HG03060 (cell line): ENCODE results near the gene SYT3.

Experiments used
- ATAC-seq: cut with Tn5 transposase; IDR thresholded peaks from one replicate; pipeline ENCODE4 v1.9.1; 2021; ENCODE audit warnings: low read depth, moderate number of reproducible peaks; ENCODE audit not compliant: unreplicated experiment

SYT3 gene

DNA sequence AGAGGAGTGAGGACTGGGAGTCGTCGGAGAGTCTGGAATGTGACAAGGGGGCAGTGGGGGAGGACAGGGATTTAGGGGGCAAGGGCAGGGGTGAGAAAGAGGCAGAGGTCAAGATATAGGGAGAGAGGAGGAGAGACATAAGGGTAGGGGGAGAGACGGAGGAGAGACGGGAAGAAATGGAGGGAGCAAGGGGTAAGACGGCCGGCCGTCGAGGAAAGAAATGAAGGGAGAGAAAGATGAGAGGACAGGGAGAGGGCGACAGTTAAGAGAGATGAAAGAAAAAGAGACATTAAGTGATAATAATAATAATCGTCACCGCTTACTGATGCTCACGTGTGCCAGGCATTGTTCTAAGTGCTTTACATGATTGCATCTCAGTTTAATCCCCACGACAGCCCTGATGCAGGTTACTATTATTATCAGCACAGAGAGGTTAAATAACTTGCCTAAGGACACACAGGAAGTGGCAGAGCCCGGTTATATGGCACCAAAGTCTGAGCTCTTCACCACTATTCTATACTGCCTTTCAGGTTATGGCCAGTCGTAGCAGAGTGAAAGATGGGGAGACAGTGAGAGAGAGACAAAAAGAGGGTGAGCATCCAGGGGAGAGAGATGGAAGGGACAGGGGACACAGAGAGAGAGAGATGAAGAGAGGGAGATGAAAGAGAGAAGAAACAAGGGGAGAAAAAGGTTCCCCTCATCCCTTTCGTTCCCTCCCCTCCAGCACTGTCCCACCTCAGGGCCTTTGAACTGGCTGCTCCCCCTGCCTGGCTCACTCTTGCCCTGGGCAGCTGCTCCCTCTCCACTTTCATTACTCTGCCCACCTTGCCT, 23.2 kb upstream of the SYT3 start:
- no peak for ATAC-seq

DNA sequence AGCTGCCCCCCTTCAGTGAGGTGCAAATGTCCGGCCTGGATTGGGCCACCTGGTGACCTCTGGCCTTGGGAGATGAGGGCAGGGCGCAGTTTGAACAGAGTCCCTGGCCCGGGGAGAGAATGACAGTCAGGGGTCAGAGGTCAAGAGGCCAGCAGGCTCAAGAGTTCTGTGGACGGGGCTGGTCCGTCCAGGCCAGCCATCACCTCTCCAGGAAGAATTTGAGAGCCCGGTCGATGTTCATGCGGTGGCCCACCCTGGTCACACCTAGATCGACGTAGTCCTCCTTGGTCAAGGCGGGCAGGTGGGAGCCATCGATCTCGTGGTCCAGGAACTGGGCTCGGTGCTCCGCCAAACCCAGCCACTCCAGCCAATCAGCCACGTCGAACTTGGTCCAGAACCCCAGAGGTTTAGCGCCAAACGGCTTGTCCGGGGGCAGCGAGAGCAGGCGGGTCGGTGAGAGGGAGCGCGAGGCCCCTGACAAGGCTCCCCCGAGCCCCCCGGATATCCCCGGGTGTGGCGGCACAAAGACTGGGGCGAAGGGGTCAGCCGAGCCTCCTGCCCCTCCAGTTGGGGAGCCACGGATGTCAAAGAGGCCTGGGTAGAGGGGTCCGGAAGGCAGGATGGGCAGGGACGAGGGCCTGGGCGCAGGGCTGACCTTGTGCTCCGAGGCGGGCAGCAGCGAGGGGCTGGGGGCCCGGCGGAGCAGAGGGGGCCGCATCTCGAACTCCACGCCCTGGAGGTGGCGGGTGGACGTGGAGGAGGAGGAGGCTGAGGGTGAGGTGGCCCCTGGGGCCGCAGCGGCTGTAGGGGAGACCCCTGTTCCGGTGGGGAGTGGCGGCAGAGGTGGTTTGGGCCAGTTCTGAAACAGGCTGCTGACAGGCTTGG, 22.3 kb upstream of the SYT3 start:
- ATAC-seq: no peak

DNA sequence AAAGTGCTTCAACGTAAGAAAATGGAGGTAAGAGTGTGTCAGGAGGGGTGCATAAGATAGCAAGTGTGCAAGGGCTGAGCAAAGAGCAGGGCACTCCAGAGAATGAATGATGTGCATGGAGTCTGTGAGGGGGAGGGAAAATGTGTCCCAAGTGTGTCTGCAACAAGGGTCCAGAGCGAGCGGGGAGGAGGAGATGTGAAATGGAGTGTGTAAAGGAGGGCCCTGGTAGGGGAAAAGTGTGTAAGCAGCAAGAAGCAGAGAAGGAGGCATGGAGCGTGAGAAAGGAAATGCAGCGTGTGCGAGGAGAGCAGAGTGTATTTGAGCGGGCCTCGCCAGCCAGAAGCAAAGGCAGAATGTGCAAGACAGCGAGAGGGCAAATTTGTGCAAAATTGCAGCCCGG, 21.3 kb upstream of the SYT3 start:
- ATAC-seq: no peak

DNA sequence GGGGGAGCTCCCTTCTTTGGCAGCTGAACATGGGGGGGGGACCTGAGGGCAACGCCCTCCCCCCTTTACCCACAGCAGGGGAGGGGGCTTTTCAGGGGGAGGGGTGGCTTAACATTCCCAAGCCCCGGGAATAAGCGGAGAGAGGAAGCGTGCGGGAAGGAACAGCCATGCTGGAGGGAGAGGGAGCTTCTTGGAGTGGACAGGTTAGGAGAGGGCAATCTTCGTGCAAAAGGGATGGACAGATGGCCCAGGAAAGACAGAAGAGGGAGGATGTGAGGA, 20.3 kb upstream of the SYT3 start:
- no peak for ATAC-seq

DNA sequence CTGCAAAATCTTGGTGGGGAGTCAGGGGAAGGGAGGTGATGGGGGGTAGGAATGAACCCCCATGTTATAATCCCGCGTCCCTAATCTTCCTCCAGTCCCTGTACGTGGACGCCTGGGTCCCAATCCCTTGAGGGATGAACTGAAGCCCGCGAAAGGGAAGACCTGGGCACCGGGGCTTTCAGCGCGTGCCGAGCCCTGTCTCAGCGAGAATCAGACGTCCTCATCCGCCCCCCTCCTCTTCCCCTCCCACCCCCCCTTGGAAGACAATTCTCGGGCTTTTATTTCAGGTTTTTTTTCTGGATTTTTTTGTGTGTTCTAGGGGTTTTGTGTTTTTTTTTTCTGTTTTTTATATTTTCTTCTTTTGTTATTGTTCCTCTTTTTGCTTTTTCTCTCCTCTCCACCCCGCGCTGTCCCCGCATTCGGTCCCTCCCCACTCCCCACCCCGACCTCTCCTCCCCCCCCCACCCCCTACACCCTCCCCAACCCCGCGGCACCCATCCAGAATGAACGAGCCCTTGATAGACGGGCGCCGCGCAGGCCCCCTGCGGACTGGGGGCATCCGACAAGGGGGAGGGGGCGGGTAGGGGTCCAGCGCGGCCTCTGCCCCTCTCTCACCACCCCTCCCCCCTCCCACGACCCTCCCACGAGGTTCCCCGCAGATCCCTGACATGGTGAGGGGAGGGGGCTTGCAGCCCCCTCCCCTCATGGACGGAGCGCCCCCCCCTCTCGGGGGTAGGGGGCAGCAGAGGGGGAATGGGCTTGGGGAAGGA, 19.8 kb upstream of the SYT3 start:
- no peak for ATAC-seq

DNA sequence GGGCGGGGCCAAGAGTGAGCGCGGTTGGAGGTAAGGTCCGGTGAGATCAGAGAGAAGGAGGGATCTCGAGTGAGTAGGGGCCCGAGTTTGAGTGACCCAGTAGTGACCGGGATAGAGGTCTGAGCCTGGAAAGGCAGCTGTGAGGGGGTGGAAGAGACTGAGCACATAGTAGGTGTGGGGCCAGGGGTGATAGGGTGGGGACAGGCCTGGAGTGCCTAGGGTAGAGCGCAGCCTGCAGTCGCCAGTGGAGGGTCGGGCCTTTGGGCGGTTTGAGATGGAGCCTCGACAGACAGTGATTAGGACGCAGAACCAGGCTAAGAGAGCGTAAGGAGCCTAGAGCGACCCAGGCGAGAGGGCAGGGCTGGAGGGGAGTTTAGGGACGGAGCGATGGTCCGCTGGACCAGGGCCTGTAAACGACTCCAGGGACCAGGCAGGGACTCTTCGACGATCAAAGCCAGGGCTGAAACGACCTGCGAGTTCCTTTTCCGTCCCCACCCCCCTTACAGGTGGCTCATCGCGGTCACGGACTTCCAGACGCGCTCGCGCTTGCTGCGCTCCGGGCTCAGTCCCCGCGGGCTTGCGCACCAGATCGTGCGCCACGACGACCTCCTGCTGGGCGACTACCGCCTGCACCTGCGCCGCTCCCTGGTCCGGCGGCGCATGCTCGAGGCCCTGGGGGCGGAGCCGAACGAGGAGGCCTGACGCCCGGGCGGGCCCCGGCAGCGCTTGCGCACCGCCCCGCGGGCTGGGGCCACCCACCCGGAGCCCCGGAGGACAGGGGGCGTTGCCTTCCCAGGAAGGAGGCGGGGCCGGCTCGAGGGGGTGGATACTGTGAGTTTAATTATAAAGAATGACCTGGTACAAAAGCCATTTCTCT, 19.0 kb upstream of the SYT3 start:
- no peak for ATAC-seq

DNA sequence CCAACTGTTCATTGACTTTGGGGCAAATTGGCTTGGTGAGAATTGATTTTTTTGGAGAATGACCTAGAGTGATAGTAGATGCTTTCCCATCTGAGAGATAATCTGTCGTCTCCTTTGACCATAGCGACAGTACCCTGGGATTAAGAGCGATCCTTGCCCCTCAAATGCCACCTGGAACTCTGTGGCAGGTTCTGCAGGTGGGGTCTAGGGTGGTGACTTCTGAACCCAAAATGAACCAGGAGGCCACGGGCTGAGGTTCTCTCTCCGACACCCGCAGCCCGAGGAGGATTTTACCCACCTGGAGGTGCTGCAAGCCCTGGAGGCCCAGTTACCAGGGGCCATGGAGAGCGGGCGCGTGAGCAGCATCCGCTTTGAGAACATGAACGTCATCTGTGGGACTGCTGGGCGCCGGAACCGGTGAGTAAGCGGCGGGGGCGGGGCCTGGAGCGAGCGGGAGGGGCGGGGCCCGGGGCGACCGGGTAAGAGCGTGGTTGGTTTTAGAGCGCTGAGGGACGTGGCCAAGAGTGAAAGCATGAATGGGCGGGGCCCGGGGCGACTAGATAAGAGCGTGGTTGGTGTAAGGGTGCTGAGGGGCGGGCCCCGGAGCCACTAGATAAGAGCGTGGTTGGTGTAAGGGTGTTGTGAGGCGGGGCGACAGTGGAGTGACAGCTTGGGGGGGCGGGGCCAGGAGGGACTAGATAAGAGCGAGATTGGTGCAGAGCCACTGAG, 18.2 kb upstream of the SYT3 start:
- ATAC-seq: no peak

DNA sequence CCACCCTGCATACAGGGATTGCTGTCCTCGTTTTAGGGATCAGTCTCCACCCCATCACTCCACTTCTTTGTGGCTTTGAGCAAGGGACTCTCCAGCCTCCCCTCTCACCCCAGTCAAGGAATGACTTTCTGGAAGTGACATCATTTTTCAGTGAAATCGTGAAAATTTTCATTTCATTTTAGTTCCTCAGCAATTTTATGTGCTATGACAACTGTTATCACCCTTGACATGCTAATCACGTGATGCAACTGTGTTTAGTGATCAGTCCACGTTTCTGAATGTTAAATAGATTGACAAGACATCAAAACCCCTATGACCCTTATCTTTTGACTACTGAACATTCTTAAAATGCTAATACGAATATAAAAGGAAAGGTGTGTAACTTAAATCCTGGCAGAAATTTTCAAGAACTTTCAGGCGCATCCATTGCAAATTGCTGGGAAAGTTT, 17.6 kb upstream of the SYT3 start:
- ATAC-seq: no peak

DNA sequence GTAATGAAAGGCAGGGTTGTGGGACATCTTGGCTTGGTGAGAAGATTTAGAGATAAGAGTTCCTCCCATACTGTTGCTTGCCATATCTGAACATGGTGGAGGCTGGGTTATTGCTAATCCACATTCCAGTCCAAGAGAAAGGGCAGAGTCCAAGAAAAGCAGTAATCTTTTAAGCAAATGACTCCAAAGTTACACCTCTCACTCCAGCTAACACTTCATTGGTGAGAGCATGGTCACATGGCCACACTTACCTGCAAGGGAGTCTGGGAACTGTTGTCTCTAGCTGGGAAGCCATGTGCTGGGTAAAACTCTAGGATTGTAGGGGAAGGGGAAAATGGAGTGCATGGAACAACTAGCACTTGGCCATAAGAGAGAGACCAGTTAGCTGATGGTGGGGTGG, 15.2 kb upstream of the SYT3 start:
- no peak for ATAC-seq

DNA sequence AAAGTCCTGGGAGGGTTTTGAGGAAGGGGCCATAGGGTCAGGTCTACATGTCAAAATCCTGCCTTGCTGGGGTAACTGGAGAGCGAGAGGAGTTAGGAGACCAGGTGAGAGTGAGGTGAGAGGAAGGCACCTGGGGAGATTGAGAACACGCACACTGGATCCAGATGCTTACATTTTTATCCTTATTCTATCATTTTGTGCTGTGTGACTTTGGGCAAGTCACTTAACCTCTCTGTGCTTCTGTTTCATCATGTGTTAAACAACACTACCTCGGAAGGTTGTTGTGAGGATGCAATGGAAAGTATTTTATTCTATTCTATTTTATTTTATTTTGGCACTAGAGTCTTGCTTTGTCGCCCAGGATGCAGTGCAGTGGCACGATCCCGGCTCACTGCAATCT, 13.0 kb upstream of the SYT3 start:
- ATAC-seq: no peak

DNA sequence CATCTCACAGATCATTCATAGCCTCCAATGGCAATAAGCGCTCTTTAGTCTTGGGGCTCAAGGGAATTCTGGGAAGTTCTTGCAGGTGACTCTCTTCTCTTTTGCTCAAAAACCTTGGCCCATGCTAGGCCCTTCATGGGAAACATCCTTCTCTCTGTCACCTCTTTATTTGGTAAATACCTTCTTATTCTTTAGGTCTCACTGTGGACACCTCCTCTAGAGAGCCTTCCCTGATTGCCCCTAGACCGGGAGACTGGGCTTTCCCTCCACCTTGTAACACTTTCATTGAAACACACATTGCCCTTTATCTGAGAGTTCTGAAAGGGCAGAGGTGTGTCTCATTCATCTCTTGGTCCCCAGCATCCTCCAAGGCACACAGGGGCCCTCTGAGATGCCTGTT, 11.5 kb upstream of the SYT3 start:
- ATAC-seq: no peak

DNA sequence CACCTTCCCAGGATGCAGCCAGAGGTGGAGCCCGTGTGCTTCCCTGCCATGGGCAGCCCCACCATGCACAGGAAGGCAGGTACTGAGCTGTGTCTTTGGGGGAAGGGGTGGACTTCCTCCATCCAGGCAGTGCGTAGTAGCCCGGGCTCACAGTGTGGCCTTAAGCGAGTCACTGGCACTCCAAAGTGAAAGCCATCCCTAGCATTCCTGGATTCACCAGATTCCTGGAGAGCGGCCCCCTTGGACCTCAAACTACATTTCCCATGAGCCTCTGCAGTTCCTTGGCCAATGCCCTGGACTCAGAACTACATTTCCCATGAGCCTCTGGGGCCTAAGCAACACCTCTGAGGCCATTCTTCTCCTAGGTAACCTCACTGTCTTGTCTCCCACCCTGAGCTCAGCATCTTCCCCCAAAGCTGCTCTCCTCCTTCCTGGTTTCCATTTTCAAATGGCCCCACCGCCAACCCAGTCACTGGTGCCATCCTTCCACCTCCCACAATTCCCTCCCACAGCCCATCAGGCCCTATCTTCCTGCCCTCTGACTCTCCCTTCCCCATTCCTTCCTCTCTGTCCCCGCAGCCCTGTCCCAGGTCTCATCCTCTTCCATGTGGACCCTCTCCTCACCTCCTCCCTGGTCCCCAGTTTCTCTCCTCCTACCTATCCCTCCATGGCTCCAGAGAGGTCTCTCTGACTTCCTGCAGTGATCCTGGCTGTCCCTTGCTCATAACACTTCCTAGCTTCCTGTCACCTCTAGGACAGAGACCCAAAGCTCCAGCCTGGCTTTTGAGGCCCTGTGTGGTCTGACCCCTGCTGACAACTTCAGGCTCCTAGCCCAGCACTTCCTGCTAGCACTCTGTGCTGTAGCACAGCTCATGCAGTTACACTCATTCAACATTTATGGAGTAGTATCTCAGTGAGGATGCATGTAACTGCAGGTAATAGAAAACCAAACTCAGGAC, 10.0 kb upstream of the SYT3 start, which contains the start of gene C19orf81:
C19orf81 (plus strand) TSS at position 13 of the 959 bp plus-strand sequence; CDS start at position 13, 0 bp downstream.
- ATAC-seq: no peak

DNA sequence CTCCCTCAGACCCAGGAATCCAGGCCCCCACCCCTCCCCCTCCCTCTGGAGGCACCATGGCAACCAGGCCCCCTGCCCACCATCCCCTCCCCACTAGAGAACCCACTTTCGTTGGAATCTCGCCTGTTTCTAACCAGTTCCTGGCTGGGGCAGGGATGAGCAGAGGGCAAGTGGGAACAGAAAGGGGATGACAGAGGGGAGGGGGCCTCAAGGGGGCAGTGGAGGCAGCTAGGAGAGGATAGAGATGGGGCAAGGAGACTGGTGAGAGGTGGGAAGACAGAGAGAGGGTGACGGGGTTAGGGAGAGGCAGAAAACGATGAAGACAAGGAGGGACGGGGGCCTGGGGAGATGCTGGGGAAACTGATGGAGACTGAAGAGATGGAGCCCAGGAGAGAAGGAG, 9.0 kb upstream of the SYT3 start:
- no peak for ATAC-seq

DNA sequence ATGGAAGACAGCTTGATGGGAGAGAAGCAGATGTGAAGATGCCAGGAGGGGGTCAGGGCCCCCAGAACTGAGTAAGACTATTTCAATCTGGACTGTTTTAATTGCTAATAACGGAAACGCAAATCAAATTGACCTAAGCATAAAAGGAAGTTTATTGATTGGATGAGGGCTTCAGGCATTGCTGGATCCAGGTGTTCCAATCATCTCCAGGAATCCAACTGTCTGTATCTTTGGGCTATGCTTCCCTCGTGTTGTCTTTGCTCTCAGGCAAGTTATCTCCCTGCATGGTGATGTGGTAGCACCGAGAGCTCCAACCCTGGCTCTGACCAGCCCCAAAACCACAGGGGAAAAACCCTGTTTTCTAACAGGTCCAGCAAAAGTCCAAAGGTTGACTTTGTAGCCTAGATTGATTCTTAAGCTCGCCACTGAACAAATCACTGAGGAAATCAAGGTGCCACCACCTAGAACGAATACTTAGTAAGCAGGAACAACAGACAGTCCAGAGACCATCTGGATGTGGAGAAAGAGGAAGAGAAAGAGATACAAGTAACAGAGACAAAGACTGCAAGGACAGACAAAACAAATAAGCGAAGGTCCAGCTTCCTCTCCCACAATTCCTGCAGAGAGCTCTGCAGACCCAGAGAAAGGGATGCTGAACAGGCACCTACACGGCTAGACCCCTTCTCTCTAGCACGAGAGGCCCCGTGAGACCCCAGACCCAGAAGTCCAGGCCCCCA, 8.4 kb upstream of the SYT3 start:
- no peak for ATAC-seq

DNA sequence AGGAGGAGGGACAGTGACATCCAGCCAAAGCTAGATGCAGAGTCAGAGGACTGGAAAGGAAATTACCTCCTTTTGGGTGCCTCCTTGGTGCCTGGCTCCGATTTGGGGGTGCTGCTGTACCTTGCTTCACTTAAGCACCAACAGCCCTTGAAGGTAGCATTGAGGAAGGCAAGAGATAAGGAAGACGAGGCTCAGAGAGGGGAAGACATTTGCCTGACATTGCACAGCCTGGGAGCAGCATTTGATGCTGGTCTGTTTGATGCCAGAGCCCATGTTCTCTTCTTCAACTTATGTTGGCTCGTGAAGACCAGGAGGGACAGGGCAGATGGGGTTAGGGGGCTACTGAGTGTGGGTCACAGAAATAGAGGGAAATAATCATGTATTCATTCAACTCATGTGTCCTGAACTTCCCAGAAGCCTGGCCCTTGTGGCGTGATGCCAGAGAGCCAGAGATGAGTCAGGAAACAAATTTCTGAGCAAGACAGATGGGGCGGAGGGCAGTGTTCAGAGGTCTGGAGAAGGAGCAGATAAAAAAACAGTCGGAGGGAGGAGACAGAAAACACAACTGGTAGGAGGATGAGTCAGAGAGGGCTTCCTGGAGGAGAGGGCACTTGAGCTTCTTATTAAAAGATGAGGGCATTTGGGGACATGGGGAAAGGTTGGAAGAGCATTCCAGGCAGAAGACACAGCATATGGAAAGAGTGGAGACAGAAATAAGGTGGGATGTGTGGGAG, 6.6 kb upstream of the SYT3 start:
- ATAC-seq: no peak

DNA sequence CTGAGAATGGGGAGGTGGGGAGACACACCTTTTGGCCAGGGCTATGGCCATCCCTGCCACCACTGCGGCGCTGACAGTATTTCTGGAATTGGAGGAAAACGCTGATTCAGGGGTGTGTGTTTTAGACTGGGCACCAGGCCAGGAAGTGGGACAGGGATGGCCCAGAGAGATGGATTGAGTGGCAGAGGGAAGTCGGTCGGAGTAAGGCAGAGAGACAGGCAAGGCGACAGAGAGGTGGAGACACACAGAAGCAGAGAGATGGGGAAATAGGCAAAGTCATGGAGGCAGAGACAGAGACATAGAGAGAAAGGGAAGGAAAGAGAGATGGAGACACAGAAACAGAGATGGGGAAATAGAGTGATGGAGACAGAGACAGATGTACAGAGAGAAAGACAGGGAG, 5.4 kb upstream of the SYT3 start:
- ATAC-seq: no peak

DNA sequence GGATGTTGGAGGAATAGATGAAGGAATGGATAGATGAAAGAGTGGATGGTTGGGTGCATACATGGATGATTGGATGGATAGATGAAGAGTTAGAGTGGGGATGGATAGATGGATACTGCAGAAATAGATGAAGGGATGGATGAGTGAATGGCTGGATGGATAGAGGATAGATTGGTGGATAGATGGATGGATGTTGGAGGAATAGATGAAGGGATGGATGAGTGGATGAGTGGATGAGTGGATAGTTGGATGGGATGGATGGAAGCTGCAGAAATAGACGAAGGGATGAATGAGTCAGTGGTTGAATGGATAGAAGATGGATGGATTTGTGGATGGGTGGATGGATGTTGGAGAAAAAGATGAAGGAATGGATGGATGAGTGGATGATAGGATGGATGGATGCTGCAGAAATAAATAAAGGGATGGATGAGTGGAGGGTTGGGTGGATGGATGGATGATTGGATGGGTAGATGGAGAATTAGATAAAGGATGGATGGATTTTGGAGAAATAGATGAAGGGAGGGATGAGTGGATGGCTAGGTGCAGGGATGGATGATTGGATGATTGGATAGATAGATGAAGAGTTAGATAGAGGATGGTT, 4.7 kb upstream of the SYT3 start:
- ATAC-seq: no peak
